ENCODE results near the gene ASB15.

DNA sequence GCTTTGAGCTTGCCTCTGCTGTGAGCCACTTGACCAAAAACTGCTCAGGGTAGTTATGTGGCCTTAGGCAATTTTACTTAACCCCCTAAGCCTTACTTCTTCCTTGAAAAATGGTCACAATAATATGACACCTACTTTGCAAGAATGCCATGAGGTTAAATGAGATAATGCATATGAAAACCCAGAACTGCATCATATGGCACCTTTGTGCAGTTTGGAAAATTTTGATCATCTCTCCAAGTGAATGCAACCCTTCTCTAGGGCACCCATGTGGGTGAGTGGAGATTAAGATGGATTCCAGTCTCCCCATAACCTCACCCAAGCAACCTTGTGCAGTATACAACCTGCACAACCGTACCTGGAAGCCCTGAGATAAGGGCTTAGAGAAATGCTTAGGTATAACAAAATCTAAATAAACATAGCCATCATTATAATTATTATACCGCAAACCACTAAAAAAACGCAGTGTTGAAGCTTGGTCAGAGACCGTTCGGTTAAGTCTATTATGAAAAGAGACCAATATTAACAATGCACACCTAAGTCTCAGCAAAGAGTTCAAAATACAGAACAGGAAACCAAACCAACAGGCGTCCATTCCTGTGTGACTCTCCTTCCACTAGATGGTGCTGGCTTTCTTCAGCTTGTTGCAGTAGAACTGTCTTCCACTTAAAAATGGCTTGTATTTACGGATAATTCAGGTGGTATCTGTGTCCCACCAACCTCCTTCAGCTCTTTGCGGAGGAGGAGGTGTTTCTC, 21.0 kb upstream of the ASB15 start:
- TF ChIP-seq, protein P1, sequence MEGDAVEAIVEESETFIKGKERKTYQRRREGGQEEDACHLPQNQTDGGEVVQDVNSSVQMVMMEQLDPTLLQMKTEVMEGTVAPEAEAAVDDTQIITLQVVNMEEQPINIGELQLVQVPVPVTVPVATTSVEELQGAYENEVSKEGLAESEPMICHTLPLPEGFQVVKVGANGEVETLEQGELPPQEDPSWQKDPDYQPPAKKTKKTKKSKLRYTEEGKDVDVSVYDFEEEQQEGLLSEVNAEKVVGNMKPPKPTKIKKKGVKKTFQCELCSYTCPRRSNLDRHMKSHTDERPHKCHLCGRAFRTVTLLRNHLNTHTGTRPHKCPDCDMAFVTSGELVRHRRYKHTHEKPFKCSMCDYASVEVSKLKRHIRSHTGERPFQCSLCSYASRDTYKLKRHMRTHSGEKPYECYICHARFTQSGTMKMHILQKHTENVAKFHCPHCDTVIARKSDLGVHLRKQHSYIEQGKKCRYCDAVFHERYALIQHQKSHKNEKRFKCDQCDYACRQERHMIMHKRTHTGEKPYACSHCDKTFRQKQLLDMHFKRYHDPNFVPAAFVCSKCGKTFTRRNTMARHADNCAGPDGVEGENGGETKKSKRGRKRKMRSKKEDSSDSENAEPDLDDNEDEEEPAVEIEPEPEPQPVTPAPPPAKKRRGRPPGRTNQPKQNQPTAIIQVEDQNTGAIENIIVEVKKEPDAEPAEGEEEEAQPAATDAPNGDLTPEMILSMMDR (IDR thresholded peaks at IDR 0.05), result no peak
- no peak for TF ChIP-seq POLR2A (IDR thresholded peaks at IDR 0.05)
